GM10266 (cell line): ENCODE data around the gene TBC1D12.

Source experiments
- DNase-seq: peaks from one replicate; pipeline ENCODE4 v3.0.0; 2012; ENCODE audit errors: extremely low spot score
- CTCF ChIP-seq: IDR thresholded peaks from 2 replicates; pipeline ENCODE4 v1.5.1; 2012; ENCODE audit warnings: mild to moderate bottlenecking, low read depth; ENCODE audit not compliant: control insufficient read depth, insufficient read depth; ENCODE audit errors: missing control alignments

Gene TBC1D12

DNA sequence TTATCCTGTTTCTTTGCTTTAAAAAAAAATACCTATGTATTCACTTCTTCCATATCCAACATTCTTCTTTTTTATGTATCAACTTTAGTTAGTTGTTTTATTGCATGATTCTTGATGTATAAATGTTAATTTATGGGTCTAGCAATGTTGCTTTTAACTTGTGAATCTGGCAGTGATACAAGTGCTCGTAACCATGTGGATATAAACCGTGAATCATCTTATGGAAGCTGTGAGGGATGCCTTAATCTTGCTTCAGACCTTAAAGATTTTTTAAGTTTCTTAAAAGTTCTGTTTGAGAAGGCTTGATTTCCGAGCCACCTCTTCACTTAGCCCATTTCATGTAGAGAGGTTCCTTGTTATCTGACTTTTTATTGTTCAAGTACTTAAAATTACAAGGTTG lies 169.2 kb downstream of the TBC1D12 start:
- DNase-seq = no peak
- no peak for TF ChIP-seq CTCF

DNA sequence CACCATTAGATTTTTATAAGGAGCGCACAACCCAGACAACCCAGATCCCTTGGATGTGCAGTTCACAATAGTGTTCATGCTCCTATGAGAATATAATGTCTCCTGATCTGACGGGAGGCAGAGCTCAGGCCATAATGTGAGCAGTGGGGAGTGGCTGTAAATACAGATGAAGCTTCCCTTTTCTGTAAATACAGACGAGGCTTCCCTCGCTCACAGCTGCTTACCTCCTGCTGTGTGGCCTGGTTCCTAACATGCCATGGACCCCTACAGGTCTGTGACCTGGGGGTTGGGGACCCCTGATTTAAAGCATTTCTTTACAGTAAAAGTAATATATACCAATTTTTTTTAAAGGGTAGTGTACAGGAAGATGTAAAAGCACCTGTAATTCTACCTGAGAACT lies 176.4 kb downstream of the TBC1D12 start:
- no peak for DNase-seq
- TF ChIP-seq CTCF = no peak

DNA sequence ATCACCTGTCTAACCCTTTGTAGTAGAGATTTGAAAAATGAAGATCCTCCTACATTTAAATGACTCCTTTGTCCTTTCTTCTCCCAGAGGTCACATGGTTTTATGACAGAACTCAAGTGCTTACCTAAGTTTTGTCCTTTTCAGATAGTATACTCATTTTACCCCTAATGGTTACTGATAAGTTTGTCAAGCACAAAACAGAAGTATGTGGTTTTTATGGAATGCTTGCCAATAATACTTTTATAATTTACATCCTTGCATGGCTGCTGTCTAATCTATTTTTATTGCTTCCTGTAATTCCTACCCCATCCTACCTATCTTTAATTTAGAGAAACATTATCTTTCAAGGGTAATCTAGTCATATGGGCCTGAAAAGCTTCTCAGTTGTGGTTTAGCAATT lies 180.8 kb downstream of the TBC1D12 start:
- DNase-seq = no peak
- no peak for TF ChIP-seq CTCF
